ENCODE measurements around the gene IFITM1.
"Not testable (repeated sequence)": the region's sequence is repeated elsewhere in the genome, so short reads cannot be mapped to it uniquely, and the experiment has no call there.

Gene IFITM1

GRCh38 chr11:329886-330253 lies 16.0 kb downstream of the IFITM1 start:
- ChIA-PET POLR2A (no interaction called here), CTCF (interaction anchor here (0.7 to 1.8 kb wide), 3 partner anchors 10 to 19 kb away, joined by 3 to 6 read pairs (median 4); no protein-coding TSS in a partner anchor)
- DNase-seq (ENCODE audit: low read depth, low spot score): no peak
- no peak overlapping the region for H3K4me3 ChIP-seq (ENCODE audit: low read depth, low read length)
- TF ChIP-seq CTCF (IDR thresholded peaks at IDR 0.05; ENCODE audit: insufficient read depth, low read length, missing control alignments): no peak

- ChIA-PET CTCF (interaction anchor here (1.6 to 1.8 kb wide), 2 partner anchors 9 to 11 kb away, joined by 4 to 6 read pairs; no protein-coding TSS in a partner anchor), POLR2A (no interaction called here)
- DNase-seq (ENCODE audit: low read depth, low spot score): no peak
- H3K4me3 ChIP-seq (ENCODE audit: low read depth, low read length): no peak overlapping the region
- TF ChIP-seq CTCF (IDR thresholded peaks at IDR 0.05; ENCODE audit: insufficient read depth, low read length, missing control alignments): no peak
These were observed 16.5 kb downstream of the IFITM1 start for GRCh38 chr11:330307-330693.

GRCh38 chr11:330694-331357 lies 17.0 kb downstream of the IFITM1 start:
- no peak overlapping the region for H3K4me3 ChIP-seq (ENCODE audit: low read depth, low read length)
- CTCF ChIA-PET: no interaction called here
- DNase-seq (ENCODE audit: low read depth, low spot score): no peak
- TF ChIP-seq CTCF (IDR thresholded peaks at IDR 0.05; ENCODE audit: insufficient read depth, low read length, missing control alignments): no peak
- POLR2A ChIA-PET: no interaction called here

GRCh38 chr11:331358-332060 lies 17.7 kb downstream of the IFITM1 start:
- no peak for TF ChIP-seq CTCF (IDR thresholded peaks at IDR 0.05; ENCODE audit: insufficient read depth, low read length, missing control alignments)
- CTCF ChIA-PET: no interaction called here
- POLR2A ChIA-PET: no interaction called here
- no peak overlapping the region for H3K4me3 ChIP-seq (ENCODE audit: low read depth, low read length)
- DNase-seq (ENCODE audit: low read depth, low spot score): no peak

GRCh38 chr11:332651-333480 lies 19.0 kb downstream of the IFITM1 start:
- no peak for TF ChIP-seq CTCF (IDR thresholded peaks at IDR 0.05; ENCODE audit: insufficient read depth, low read length, missing control alignments)
- H3K4me3 ChIP-seq (ENCODE audit: low read depth, low read length): no peak overlapping the region
- ChIA-PET CTCF (no interaction called here), POLR2A (interaction anchor here (0.9 kb wide), 1 partner anchor 23 kb away, joined by 3 read pairs; no protein-coding TSS in a partner anchor)
- DNase-seq (ENCODE audit: low read depth, low spot score): no peak

- DNase-seq (ENCODE audit: low read depth, low spot score); POLR2A ChIA-PET; CTCF ChIA-PET; H3K4me3 ChIP-seq (ENCODE audit: low read depth, low read length): not testable (repeated sequence)
These were observed 19.9 kb downstream of the IFITM1 start for GRCh38 chr11:333616-334263.
